Spleen (tissue), 11 donors: ENCODE results near the gene SUN2. TPM values are rescaled to one million over a fixed set of nuclear protein-coding genes. Genes with fewer than 3 reads are reported as not detected.

Source experiments
- DNase-seq: peaks from one replicate; pipeline ENCODE4 v3.0.0-alpha.2; 2020
- H3K27ac ChIP-seq, 8 donors: fragments of 200-600 bp; sonication (generic) in 7 of 8; 1 replicate in 4 of 8; 2 replicates in 4 of 8; pipeline versions ENCODE4 v1.5.0 to v1.8.0; 2016 to 2021; ENCODE audit warnings: inconsistent platforms in 4 of 8, mild to moderate bottlenecking in 4 of 8, moderate library complexity in 1 of 8
- H3K27me3 ChIP-seq, 7 donors: fragments of 200-600 bp; sonication (generic) in 6 of 7; replicated peaks in 1 of 7; 1 replicate in 4 of 7; 2 replicates in 3 of 7; pipeline versions ENCODE4 v1.5.0 to v1.8.0; 2016 to 2021; ENCODE audit warnings: inconsistent platforms in 3 of 7, mild to moderate bottlenecking in 1 of 7
- H3K36me3 ChIP-seq, 6 donors: fragments of 200-600 bp; sonication (generic) in 5 of 6; 1 replicate in 4 of 6; 2 replicates in 2 of 6; pipeline versions ENCODE4 v1.5.0 to v1.8.0; 2016 to 2021; ENCODE audit warnings: inconsistent platforms in 2 of 6
- H3K4me1 ChIP-seq, 6 donors: fragments of 200-600 bp; sonication (generic) in 5 of 6; 1 replicate in 3 of 6; 2 replicates in 3 of 6; pipeline versions ENCODE4 v1.5.0 to v1.8.0; 2016 to 2021; ENCODE audit warnings: inconsistent platforms in 3 of 6
- H3K4me3 ChIP-seq, 8 donors: fragments of 200-600 bp; sonication (generic) in 7 of 8; 1 replicate in 4 of 8; 2 replicates in 4 of 8; pipeline versions ENCODE4 v1.5.0 to v1.8.0; 2016 to 2021; ENCODE audit warnings: inconsistent platforms in 4 of 8, mild to moderate bottlenecking in 4 of 8, moderate library complexity in 2 of 8
- H3K9me3 ChIP-seq, 8 donors: fragments of 200-600 bp; sonication (generic) in 7 of 8; 1 replicate in 4 of 8; 2 replicates in 4 of 8; pipeline versions ENCODE4 v1.5.0 to v1.8.0; 2016 to 2021; ENCODE audit warnings: inconsistent platforms in 4 of 8
- POLR2A ChIP-seq, 3 donors: fragments of 450-650 bp; IDR thresholded peaks; one replicate each; pipeline ENCODE4 v1.5.1; 2017; ENCODE audit warnings: antibody characterized with exemption in 3 of 3, mild to moderate bottlenecking in 1 of 3
- POLR2AphosphoS5 ChIP-seq, 3 donors: sonication (generic); formaldehyde crosslinking; IDR thresholded peaks; one replicate each; pipeline ENCODE4 v1.5.1; 2017; ENCODE audit warnings: antibody characterized with exemption in 3 of 3
- WGBS, 5 donors: extraction: QIAGEN DNeasy Blood & Tissue Kit in 3 of 5; methylation state at CpG; one replicate each; pipeline versions ENCODE4 v1.1.5 to v1.1.7; 2013 to 2018; 5-methylcytosine and 5-hydroxymethylcytosine counted together
- intact Hi-C: fragments of 100-400 bp; cut with DNase I; formaldehyde crosslinking; loops from one replicate; pipeline ENCODE4 v1.15.0; 2023; ENCODE audit warnings: low total_unique reads
- polyA plus RNA-seq, 3 donors: library from polyadenylated mRNA; stranded (reverse); fragments of 200-250 nt; gene quantifications; one replicate each; pipeline ENCODE4 v1.2.1, GENCODE V29; 2013
- total RNA-seq, 7 donors: library from RNA; depleted of rRNA in 3 of 7; stranded (reverse); fragments of >200 nt in 3 of 7; fragmentation: NEBNext Ultra II Directional in 4 of 7; extraction: Animal tissue kit (Norgen Biotek cat#: 25700) in 4 of 7; gene quantifications; one replicate each; pipeline versions ENCODE4 v1.1.0 to v1.2.1, GENCODE V29; 2016 to 2021
- TF ChIP-seq, protein P1 (sequence below), 11 experiments: fragments of 200-600 bp in 7 of 11; fragments of 450-650 bp in 4 of 11; sonication (generic) in 4 of 11; IDR thresholded peaks in 8 of 11; conservative IDR thresholded peaks in 3 of 11; 1 replicate in 7 of 11; 2 replicates in 4 of 11; pipeline versions ENCODE4 v1.4.0 to v1.8.0; 2016 to 2021; ENCODE audit warnings: antibody characterized with exemption in 11 of 11, inconsistent platforms in 4 of 11, mild to moderate bottlenecking in 1 of 11
- donor health status: healthy with polysubstance abuse.
- donor health status: DM: no; HTN: no; CAD: no; lungs with moderate emphysema.
- donor health status: DM: no; HTN: no; CAD: no.
- donor health status: Bipolar disorder and iron deficiency.
- donor health status: healthy.
- donor health status: DM: no; HTN: no; CAD: no.
- donor health status: DM: yes; HTN: yes; CAD: no.

SUN2 gene
- total and polyA plus RNA-seq, 10 donors, result 35.4 to 455 (median 208) TPM

DNA sequence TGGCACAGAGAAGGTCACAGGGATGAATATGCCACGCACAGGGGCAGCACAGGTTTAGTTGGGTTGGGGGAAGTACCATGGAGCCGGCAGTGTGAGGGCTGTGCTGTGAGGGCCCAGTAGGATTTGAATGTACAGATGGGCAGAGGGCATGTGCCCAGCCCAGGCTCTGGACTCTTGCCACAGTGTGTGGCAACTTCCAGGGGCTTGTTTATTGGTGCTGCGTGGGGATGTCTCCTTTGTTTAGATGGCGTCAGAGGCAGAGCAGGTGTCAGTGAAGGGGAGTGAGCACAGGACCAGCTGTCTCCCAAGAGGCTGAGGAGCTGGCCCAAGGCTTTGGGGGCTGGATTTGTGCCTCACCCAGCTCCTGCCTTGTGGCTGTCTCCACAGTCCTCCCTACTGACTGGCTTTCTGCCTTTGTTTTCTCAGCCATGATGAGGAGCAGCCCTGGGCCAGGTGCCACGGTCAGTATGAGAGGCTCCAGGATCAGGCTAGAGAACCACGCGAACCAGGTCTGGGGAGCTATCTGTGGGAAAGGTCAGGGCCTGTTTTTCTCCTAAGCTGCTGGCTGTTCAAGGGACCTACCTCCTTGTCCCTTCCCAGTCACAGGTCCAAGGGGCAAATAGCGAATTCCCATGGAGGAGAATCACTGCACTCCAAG is 21.9 kb downstream of the SUN2 start:
- 71 to 84% (median 78%) methylated on average over 4 to 8 of the region's 8 CpGs for WGBS, 5 donors
- DNase-seq, result peak; percentile 77
- peaks cover 5 to 82% (median 31%) of the 10 kb centered on the region in 6 donors for H3K4me1 ChIP-seq
- H3K4me3 ChIP-seq, result no peak overlapping the region
- TF ChIP-seq POLR2A (IDR thresholded peaks at IDR 0.05) (no peak), POLR2AphosphoS5 (IDR thresholded peaks at IDR 0.05) (peak; percentile 4 to 33 (median 28))
- TF ChIP-seq, protein P1, sequence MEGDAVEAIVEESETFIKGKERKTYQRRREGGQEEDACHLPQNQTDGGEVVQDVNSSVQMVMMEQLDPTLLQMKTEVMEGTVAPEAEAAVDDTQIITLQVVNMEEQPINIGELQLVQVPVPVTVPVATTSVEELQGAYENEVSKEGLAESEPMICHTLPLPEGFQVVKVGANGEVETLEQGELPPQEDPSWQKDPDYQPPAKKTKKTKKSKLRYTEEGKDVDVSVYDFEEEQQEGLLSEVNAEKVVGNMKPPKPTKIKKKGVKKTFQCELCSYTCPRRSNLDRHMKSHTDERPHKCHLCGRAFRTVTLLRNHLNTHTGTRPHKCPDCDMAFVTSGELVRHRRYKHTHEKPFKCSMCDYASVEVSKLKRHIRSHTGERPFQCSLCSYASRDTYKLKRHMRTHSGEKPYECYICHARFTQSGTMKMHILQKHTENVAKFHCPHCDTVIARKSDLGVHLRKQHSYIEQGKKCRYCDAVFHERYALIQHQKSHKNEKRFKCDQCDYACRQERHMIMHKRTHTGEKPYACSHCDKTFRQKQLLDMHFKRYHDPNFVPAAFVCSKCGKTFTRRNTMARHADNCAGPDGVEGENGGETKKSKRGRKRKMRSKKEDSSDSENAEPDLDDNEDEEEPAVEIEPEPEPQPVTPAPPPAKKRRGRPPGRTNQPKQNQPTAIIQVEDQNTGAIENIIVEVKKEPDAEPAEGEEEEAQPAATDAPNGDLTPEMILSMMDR (IDR thresholded peaks at IDR 0.05 in 8 of 11, conservative IDR thresholded peaks at IDR 0.05 in 3 of 11), result no peak
- intact Hi-C loops, result no loop called here
- H3K36me3 ChIP-seq, result peaks cover 4 to 100% (median 89%) of the 10 kb centered on the region in 6 donors
- no peaks in the 10 kb centered on the region for H3K9me3 ChIP-seq
- H3K27ac ChIP-seq, result peak overlapping the region in 4 of 8 donors; percentile 13 to 58 (median 47)
- H3K27me3 ChIP-seq, result no peaks in the 10 kb centered on the region

DNA sequence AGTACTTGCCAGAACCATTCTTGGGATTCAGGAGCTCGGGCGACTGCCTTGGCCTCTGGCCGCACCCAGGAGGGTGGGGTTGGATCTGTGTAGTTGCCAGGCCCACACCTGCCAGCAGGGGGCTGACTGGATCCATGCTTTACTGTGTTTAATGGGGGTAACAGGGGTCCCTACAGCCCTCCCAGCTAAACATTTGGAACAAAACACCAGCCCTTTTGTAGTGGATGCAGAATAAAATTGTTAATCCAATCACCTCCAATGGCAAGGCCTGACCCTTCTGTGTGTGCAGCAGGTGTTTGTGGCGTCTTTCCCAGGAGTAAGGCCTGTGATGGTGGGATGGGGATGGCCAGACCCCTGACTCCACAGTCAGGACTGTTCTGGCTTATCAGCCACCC is 22.5 kb downstream of the SUN2 start:
- H3K27ac ChIP-seq, result peak overlapping the region in 6 of 8 donors; percentile 13 to 58 (median 42)
- intact Hi-C loops, result no loop called here
- no peaks in the 10 kb centered on the region for H3K9me3 ChIP-seq
- WGBS, 5 donors, result 34 to 43% (median 39%) methylated on average over 4 of the region's 4 CpGs
- TF ChIP-seq, protein P1 (IDR thresholded peaks at IDR 0.05 in 8 of 11, conservative IDR thresholded peaks at IDR 0.05 in 3 of 11), result peak; percentile 35 to 90 (median 74)
- TF ChIP-seq POLR2A (IDR thresholded peaks at IDR 0.05) (no peak), POLR2AphosphoS5 (IDR thresholded peaks at IDR 0.05) (peak; percentile 46 to 71 (median 55))
- peaks cover 0 to 100% (median 89%) of the 10 kb centered on the region in 6 donors for H3K36me3 ChIP-seq
- no peak overlapping the region for H3K4me3 ChIP-seq
- H3K4me1 ChIP-seq, result peaks cover 5 to 82% (median 31%) of the 10 kb centered on the region in 6 donors
- no peaks in the 10 kb centered on the region for H3K27me3 ChIP-seq
- DNase-seq, result peak; percentile 84

DNA sequence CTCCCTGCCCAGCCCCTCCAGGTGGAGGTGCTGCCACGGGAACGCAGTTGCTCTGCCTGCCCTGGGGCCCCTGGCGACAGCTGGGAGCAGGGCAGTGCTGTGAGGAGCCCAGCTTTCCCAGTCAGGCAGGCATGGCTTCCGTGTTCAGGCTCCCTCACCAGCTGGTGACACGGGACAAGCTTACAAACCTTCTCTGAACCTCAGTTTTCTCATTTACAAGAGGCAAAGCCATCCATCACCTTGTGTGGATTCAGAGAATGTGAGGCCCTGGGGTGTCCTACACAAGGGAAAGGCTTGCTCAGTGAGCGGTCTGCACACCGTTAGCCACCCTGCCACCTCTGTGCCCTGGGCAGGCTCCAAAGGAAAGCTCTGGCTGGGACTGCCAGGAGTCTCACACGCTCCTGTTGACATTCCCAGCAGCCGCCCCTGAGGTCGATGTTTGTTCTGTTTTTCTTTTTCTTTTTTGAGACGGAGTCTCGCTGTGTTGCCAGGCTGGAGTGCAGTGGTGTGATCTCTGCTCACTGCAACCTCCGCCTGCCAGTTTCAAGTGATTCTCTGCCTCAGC is 23.5 kb downstream of the SUN2 start:
- Histone ChIP-seq H3K27ac (peak overlapping the region in 3 of 8 donors; percentile 26 to 58 (median 56)), H3K27me3 (no peaks in the 10 kb centered on the region), H3K4me1 (peaks cover 5 to 79% (median 30%) of the 10 kb centered on the region in 6 donors), H3K4me3 (no peak overlapping the region), H3K9me3 (no peaks in the 10 kb centered on the region), H3K36me3 (peaks cover 0 to 100% (median 89%) of the 10 kb centered on the region in 6 donors)
- TF ChIP-seq POLR2AphosphoS5 (IDR thresholded peaks at IDR 0.05), result peak; percentile 58 to 89 (median 60)
- TF ChIP-seq POLR2A (IDR thresholded peaks at IDR 0.05), result no peak
- WGBS, 5 donors, result 86 to 94% (median 89%) methylated on average over 11 to 13 of the region's 13 CpGs
- intact Hi-C loops, result no loop called here
- peak; percentile 76 for DNase-seq

DNA sequence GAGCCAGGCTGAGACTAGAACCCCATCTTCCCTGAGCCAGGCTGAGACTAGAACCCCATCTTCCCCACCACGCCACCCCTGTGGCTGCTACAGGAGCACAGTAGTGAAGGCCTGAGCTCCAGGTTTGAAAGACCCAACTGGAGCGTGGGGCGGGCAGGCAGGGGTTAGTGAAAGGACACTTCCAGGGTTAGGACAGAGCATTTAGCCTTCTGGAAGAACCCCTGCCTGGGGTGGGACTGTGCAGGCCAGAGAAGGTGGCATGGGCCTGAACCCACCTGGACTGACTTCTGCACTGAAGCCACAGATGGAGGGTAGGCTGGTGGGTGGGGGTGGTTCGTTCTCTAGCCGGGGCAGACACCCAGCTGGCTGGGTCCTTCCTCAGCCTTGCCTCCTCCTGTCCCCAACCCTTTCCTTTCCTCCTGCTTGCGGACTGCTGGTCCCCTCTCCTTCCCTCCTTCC is 24.1 kb downstream of the SUN2 start:
- H3K27ac ChIP-seq, result peak overlapping the region in 3 of 8 donors; percentile 26 to 58 (median 56)
- DNase-seq, result peak; percentile 67

More for the DNA sequence above, 24.1 kb downstream of the SUN2 start:
- Histone ChIP-seq H3K27me3 (no peaks in the 10 kb centered on the region), H3K4me1 (peaks cover 5 to 73% (median 30%) of the 10 kb centered on the region in 6 donors), H3K36me3 (peaks cover 0 to 100% (median 89%) of the 10 kb centered on the region in 6 donors), H3K4me3 (no peak overlapping the region), H3K9me3 (no peaks in the 10 kb centered on the region)
- TF ChIP-seq POLR2AphosphoS5 (IDR thresholded peaks at IDR 0.05) (peak in 2 of 3 donors; percentile 3 to 11), POLR2A (IDR thresholded peaks at IDR 0.05) (no peak)
- TF ChIP-seq, protein P1 (IDR thresholded peaks at IDR 0.05 in 8 of 11, conservative IDR thresholded peaks at IDR 0.05 in 3 of 11), result no peak
- 87 to 94% (median 91%) methylated on average over 5 to 6 of the region's 6 CpGs for WGBS, 5 donors
- intact Hi-C loops, result no loop called here
